Activated CD4-positive, alpha-beta T cell treated with anti-CD3 and anti-CD28 coated beads, Interleukin-2, amount 10 ng/mL, durations not matched to agents 7 days and 5 days (primary cell): ENCODE measurements around the gene HLA-DMB. TPM values are rescaled to one million over a fixed set of nuclear protein-coding genes. Genes with fewer than 3 reads are reported as not detected.

Experiments
- CTCF ChIA-PET: fragments of 350-600 bp; sonication (Branson Sonifier 250); formaldehyde crosslinking; loops from one replicate; lab custom pipeline; 2021; ENCODE audit warnings: antibody characterized with exemption; lab: Charles Lee
- POLR2A ChIA-PET: fragments of 350-600 bp; sonication (Branson Sonifier 250); formaldehyde crosslinking; loops from one replicate; lab custom pipeline; 2021; ENCODE audit warnings: antibody characterized with exemption; lab: Charles Lee
- DNase-seq: peaks from one replicate; pipeline ENCODE4 v3.0.0-alpha.2; 2020
- H3K27ac Mint-ChIP-seq: one replicate; pipeline ENCODE4 v1.8.0; 2021; ENCODE audit warnings: mild to moderate bottlenecking, moderate library complexity, mixed read lengths
- H3K27me3 Mint-ChIP-seq: one replicate; pipeline ENCODE4 v1.8.0; 2021; ENCODE audit warnings: mixed read lengths
- H3K36me3 Mint-ChIP-seq: one replicate; pipeline ENCODE4 v1.8.0; 2021; ENCODE audit warnings: low read depth, mixed read lengths
- H3K4me1 Mint-ChIP-seq: one replicate; pipeline ENCODE4 v1.8.0; 2021; ENCODE audit warnings: mixed read lengths
- H3K4me3 Mint-ChIP-seq: one replicate; pipeline ENCODE4 v1.8.0; 2021; ENCODE audit warnings: mild to moderate bottlenecking, moderate library complexity, mixed read lengths
- H3K9me3 Mint-ChIP-seq: one replicate; pipeline ENCODE4 v1.8.0; 2021; ENCODE audit warnings: mixed read lengths
- total RNA-seq, 2 experiments: library from RNA; stranded (reverse); gene quantifications; one replicate each; pipeline ENCODE4 v1.2.3, GENCODE V29; 2021

The HLA-DMB gene
- total RNA-seq, 2 experiments from 2014 or later = 8.1 to 8.5 TPM

GRCh38 chr6:32970413-32971241, 29.8 kb upstream of the HLA-DMB start:
- Mint-ChIP-seq H3K27me3 (no peaks in the 10 kb centered on the region), H3K4me1 (peaks cover 22% of the 10 kb centered on the region), H3K4me3 (peak overlapping the region; percentile 89), H3K27ac (peak overlapping the region; percentile 99), H3K9me3 (no peaks in the 10 kb centered on the region), H3K36me3 (peaks cover 57% of the 10 kb centered on the region)
- ChIA-PET POLR2A (interaction anchor here (0.6 to 3.1 kb wide), 7 partner anchors 14 to 1174 kb away, joined by 3 to 33 read pairs (median 16); partner anchors contain the start of genes HLA-DMA, HLA-DMB, RPS18 and TAP2), CTCF (interaction anchor here (0.7 to 11.4 kb wide), 14 partner anchors 9 to 227 kb away, joined by 3 to 156 read pairs (median 10); partner anchors contain the start of genes HLA-DMA, HLA-DMB, PSMB9 and TAP1)
- peak; percentile 85 for DNase-seq

- no peaks in the 10 kb centered on the region for H3K27me3 Mint-ChIP-seq
- POLR2A ChIA-PET = interaction anchor here (3.1 kb wide), 1 partner anchor 15 kb away, joined by 25 read pairs; no protein-coding TSS in a partner anchor
- H3K36me3 Mint-ChIP-seq = peaks cover 51% of the 10 kb centered on the region
- peak; percentile 75 for DNase-seq
- H3K4me3 Mint-ChIP-seq = peak overlapping the region; percentile 89
- H3K27ac Mint-ChIP-seq = peak overlapping the region; percentile 99
- CTCF ChIA-PET = interaction anchor here (0.7 to 11.4 kb wide), 8 partner anchors 15 to 131 kb away, joined by 3 to 156 read pairs (median 14); partner anchors contain the start of genes HLA-DMA and TAP2
- H3K4me1 Mint-ChIP-seq = peaks cover 24% of the 10 kb centered on the region
- no peaks in the 10 kb centered on the region for H3K9me3 Mint-ChIP-seq
These were observed 29.0 kb upstream of the HLA-DMB start for GRCh38 chr6:32969685-32970412.

GRCh38 chr6:32968867-32969684, 28.2 kb upstream of the HLA-DMB start:
- H3K36me3 Mint-ChIP-seq = peaks cover 43% of the 10 kb centered on the region
- peak overlapping the region; percentile 99 for H3K27ac Mint-ChIP-seq
- CTCF ChIA-PET = interaction anchor here (0.8 to 11.4 kb wide), 5 partner anchors 14 to 131 kb away, joined by 3 to 156 read pairs (median 59); partner anchors contain the start of genes HLA-DMA and TAP2
- POLR2A ChIA-PET = no interaction called here
- DNase-seq = peak; percentile 68
- no peaks in the 10 kb centered on the region for H3K9me3 Mint-ChIP-seq
- peaks cover 27% of the 10 kb centered on the region for H3K4me1 Mint-ChIP-seq
- peak overlapping the region; percentile 89 for H3K4me3 Mint-ChIP-seq
- no peaks in the 10 kb centered on the region for H3K27me3 Mint-ChIP-seq

GRCh38 chr6:32968093-32968866, 27.5 kb upstream of the HLA-DMB start, which contains the start of gene BRD2:
BRD2 (plus strand) TSS chr6:32968594; CDS start chr6:32972899, 4,305 bp downstream.
- ChIA-PET CTCF (interaction anchor here (0.6 to 11.4 kb wide), 6 partner anchors 14 to 1569 kb away, joined by 3 to 156 read pairs (median 34); partner anchors contain the start of genes HLA-DMA and TAP2), POLR2A (interaction anchor here (0.6 kb wide), 1 partner anchor 800 kb away, joined by 3 read pairs; no protein-coding TSS in a partner anchor)
- H3K27me3 Mint-ChIP-seq = no peaks in the 10 kb centered on the region
- H3K9me3 Mint-ChIP-seq = no peaks in the 10 kb centered on the region
- peak within 1 kb of the TSS; percentile 99 for H3K27ac Mint-ChIP-seq
- peaks cover 30% of the 10 kb centered on the region for H3K4me1 Mint-ChIP-seq
- H3K36me3 Mint-ChIP-seq = peaks cover 35% of the 10 kb centered on the region
- peak; percentile 98 for DNase-seq
- peak within 1 kb of the TSS; percentile 89 for H3K4me3 Mint-ChIP-seq

- DNase-seq = peak; percentile 51
- peaks cover 27% of the 10 kb centered on the region for H3K36me3 Mint-ChIP-seq
- POLR2A ChIA-PET = no interaction called here
These were observed 26.6 kb upstream of the HLA-DMB start for GRCh38 chr6:32967151-32968091.

GRCh38 chr6:32964776-32965175, 23.9 kb upstream of the HLA-DMB start:
- H3K4me1 Mint-ChIP-seq = peaks cover 37% of the 10 kb centered on the region

More at GRCh38 chr6:32967151-32968091, 26.6 kb upstream of the HLA-DMB start:
- CTCF ChIA-PET = interaction anchor here (0.6 to 11.4 kb wide), 8 partner anchors 13 to 1568 kb away, joined by 3 to 156 read pairs (median 6); partner anchors contain the start of genes HLA-DMA and TAP2
- no peaks in the 10 kb centered on the region for H3K9me3 Mint-ChIP-seq
- H3K27me3 Mint-ChIP-seq = no peaks in the 10 kb centered on the region
- H3K4me1 Mint-ChIP-seq = peaks cover 33% of the 10 kb centered on the region
- peak overlapping the region; percentile 89 for H3K4me3 Mint-ChIP-seq
- H3K27ac Mint-ChIP-seq = peak overlapping the region; percentile 99

GRCh38 chr6:32963866-32964265, 23.0 kb upstream of the HLA-DMB start:
- H3K4me3 Mint-ChIP-seq = no peak overlapping the region
- H3K36me3 Mint-ChIP-seq = peaks cover 11% of the 10 kb centered on the region
- peaks cover 37% of the 10 kb centered on the region for H3K4me1 Mint-ChIP-seq
- no peak overlapping the region for H3K27ac Mint-ChIP-seq
- POLR2A ChIA-PET = no interaction called here
- H3K27me3 Mint-ChIP-seq = no peaks in the 10 kb centered on the region
- CTCF ChIA-PET = interaction anchor here (1.7 to 10.6 kb wide), 3 partner anchors 9 to 28 kb away, joined by 4 to 156 read pairs (median 6); partner anchors contain the start of gene HLA-DMA
- H3K9me3 Mint-ChIP-seq = no peaks in the 10 kb centered on the region
- no peak for DNase-seq

More at GRCh38 chr6:32964776-32965175, 23.9 kb upstream of the HLA-DMB start:
- H3K4me3 Mint-ChIP-seq = no peak overlapping the region
- DNase-seq = no peak
- ChIA-PET POLR2A (no interaction called here), CTCF (interaction anchor here (1.7 to 10.6 kb wide), 3 partner anchors 10 to 31 kb away, joined by 4 to 156 read pairs (median 4); partner anchors contain the start of gene HLA-DMA)
- H3K27ac Mint-ChIP-seq = no peak overlapping the region
- H3K36me3 Mint-ChIP-seq = peaks cover 12% of the 10 kb centered on the region
- no peaks in the 10 kb centered on the region for H3K9me3 Mint-ChIP-seq
- no peaks in the 10 kb centered on the region for H3K27me3 Mint-ChIP-seq

- CTCF ChIA-PET = interaction anchor here (1.0 to 10.6 kb wide), 5 partner anchors 8 to 124 kb away, joined by 3 to 156 read pairs (median 5); partner anchors contain the start of genes HLA-DMA and TAP2
- Mint-ChIP-seq H3K27me3 (no peaks in the 10 kb centered on the region), H3K9me3 (no peaks in the 10 kb centered on the region), H3K27ac (no peak overlapping the region), H3K4me1 (peaks cover 35% of the 10 kb centered on the region), H3K4me3 (no peak overlapping the region), H3K36me3 (peaks cover 11% of the 10 kb centered on the region)
- DNase-seq = no peak
- POLR2A ChIA-PET = interaction anchor here (1.5 kb wide), 1 partner anchor 21 kb away, joined by 4 read pairs; no protein-coding TSS in a partner anchor
These were observed 21.5 kb upstream of the HLA-DMB start for GRCh38 chr6:32962213-32962826.

- Mint-ChIP-seq H3K36me3 (peaks cover 10% of the 10 kb centered on the region), H3K27ac (no peak overlapping the region), H3K4me3 (no peak overlapping the region), H3K27me3 (no peaks in the 10 kb centered on the region), H3K9me3 (no peaks in the 10 kb centered on the region), H3K4me1 (peaks cover 22% of the 10 kb centered on the region)
- POLR2A ChIA-PET = no interaction called here
- no peak for DNase-seq
- CTCF ChIA-PET = no interaction called here
These were observed 19.7 kb upstream of the HLA-DMB start for GRCh38 chr6:32960563-32960962.

- no peaks in the 10 kb centered on the region for H3K27me3 Mint-ChIP-seq
- H3K4me1 Mint-ChIP-seq = peaks cover 36% of the 10 kb centered on the region
- H3K9me3 Mint-ChIP-seq = no peaks in the 10 kb centered on the region
- POLR2A ChIA-PET = no interaction called here
- DNase-seq = no peak
- CTCF ChIA-PET = interaction anchor here (0.7 to 10.6 kb wide), 6 partner anchors 9 to 837 kb away, joined by 3 to 156 read pairs (median 5); partner anchors contain the start of genes BRD2, HLA-DMB and TAP2
- no peak overlapping the region for H3K4me3 Mint-ChIP-seq
- no peak overlapping the region for H3K27ac Mint-ChIP-seq
- no peaks in the 10 kb centered on the region for H3K36me3 Mint-ChIP-seq
These were observed 15.3 kb upstream of the HLA-DMB start for GRCh38 chr6:32956176-32956575.
